Forelimb muscle (tissue), 1 donor: ENCODE measurements around the gene CPNE4. TPM values are rescaled to one million over a fixed set of nuclear protein-coding genes. Genes with fewer than 3 reads are reported as not detected.
A peak's percentile ranks its signal among the peaks of the same experiment; 100 is the strongest.

Source experiments
- DNase-seq: peaks from one replicate; pipeline ENCODE4 v3.0.0-alpha.2; 2013; ENCODE audit warnings: low read depth
- polyA plus RNA-seq: library from polyadenylated mRNA; unstranded; fragments of 120-200 nt; gene quantifications from one replicate; pipeline ENCODE4 v1.2.1, GENCODE V29; 2013; ENCODE audit not compliant: insufficient read length

The CPNE4 gene
- polyA plus RNA-seq, 1 donor: 0.23 TPM

DNA sequence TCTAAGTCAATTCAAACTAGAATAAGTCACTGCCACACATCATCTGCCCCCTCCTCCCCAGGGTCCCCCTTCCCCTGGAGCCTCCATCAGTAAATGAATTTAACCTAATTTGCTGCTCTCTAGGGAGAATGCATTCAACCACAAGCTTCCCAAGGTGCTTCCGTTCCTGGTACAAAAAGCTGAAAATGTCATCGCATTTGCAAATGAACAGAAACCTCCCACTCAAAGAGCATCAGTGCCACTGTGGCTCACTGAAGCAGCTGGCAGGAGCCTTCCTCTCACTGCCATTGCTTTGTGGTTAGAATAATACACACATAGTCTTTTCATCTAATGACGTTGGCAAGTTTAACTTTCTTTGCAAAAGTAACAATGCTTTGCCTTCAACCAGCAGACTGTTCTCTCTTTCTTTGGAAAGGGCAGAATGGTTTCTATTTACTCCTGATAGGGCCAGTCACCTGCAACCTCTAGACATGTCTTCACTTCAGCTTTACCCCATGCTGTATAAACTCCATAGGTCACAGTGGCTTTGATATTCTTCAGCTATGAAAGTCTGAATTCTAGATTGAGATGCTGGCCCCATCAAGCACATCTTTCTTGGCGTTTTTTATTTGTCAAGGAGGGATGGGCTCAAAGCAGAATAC is 238.1 kb downstream of the CPNE4 start:
- DNase-seq: no peak

- DNase-seq: no peak
Measured at GRCh38 chr3:131796111-131796510, 238.7 kb downstream of the CPNE4 start.

DNA sequence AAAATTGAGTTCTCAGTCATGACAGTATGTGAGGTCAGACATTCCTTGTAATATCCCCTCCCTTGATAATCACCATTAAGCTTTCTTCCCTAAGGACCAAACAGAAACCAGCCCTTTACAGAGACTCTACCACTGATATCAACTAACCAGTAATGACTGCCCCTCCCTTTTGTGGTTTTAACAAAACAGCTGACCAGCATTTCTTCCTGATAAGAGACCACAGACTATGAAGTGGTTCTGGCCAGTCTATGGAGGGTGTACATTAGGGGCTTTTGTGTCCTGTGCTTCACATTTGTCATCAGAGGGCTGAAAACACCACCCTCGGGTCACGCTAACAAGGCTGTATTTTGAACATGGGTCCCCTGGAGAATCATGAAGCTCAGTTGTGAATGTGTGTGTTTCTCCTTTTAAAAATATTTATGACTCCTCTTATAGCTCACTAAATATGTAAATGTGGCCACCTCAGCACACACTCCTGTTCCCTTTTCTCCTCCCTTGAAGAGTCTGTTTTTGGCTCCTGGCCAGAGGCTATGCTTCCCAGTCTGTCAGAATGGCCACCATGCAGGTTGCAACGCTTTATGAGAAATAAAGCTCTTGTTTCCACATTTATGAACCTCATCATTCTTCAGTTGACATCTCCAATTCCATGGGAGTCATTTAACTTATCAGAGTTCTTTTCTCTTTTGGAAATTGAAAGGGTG is 239.3 kb downstream of the CPNE4 start:
- no peak for DNase-seq

- peak; percentile 16 for DNase-seq
Measured at GRCh38 chr3:131794766-131795388, 239.9 kb downstream of the CPNE4 start.

DNA sequence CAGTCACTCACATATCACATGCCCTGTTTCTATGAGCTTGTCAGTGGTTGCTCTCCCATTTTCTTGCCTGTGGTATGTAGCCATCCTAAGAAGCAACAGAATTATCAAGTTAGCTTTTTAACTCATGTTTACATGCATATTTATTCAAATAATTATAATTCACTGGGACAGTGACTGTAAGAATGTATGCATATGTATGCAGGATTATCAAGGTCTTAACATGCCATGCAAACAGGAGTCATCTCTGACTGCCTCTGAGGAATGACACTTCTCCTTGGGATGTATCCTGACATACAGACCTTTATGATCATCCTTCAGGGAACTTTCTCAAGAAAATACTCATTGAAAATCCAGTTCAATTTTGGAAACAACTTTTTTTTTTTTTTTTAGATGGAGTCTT is 240.9 kb downstream of the CPNE4 start:
- no peak for DNase-seq

DNA sequence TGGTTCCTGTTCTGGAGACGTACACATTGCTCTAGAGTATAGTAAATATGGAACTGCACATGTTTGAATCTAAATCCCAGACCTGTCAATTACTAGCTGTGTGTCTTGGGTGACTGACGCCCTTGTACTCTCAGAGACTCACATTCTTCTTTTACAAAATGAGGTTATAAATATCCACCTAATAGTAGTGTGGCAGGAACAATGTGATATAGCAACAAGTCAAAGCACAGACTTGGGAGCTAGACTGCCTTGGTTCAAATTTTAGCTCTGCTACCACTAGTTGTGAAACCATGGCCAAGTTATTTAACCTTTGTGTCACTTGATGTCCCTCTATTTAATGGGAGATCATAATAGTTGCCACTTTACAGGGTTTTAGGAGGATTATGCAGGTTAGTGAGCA is 245.6 kb downstream of the CPNE4 start:
- no peak for DNase-seq

- DNase-seq: no peak
Measured at GRCh38 chr3:131786386-131786785, 248.4 kb downstream of the CPNE4 start.

GRCh38 chr3:131782751-131783150 is 252.1 kb downstream of the CPNE4 start:
- DNase-seq: no peak

- DNase-seq: no peak
Measured at GRCh38 chr3:131778526-131778925, 256.3 kb downstream of the CPNE4 start.

GRCh38 chr3:131775650-131776049 is 259.2 kb downstream of the CPNE4 start:
- no peak for DNase-seq

- no peak for DNase-seq
Measured at GRCh38 chr3:131772269-131773026, 262.4 kb downstream of the CPNE4 start.

DNA sequence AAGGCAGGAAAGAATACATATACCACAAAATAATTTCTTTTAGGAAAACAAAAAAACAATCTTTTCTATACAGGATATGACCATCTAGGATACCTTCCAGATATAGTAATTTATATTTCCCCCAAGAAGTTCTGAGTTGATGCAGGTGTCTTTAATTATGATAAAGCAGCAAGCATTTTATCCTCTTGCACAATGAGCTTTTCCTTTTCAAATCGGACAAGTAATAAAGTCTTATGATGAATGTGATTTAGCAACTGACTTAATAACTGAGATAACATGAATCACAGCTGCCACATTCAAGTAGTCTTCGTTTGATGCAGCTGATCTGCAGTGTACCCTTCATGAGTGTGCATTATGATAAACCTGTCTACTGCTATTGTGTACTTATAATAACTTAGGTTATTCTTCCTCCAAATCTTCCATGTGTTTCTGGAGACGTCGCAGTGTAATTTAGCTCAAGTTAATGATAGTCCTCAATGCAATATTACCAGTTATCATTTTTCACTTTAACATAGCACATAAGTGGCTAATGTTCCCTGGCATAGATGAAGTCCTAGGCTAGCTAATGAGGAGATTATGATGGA is 271.7 kb downstream of the CPNE4 start:
- DNase-seq: no peak

GRCh38 chr3:131756405-131756804 is 278.4 kb downstream of the CPNE4 start:
- DNase-seq: no peak

DNA sequence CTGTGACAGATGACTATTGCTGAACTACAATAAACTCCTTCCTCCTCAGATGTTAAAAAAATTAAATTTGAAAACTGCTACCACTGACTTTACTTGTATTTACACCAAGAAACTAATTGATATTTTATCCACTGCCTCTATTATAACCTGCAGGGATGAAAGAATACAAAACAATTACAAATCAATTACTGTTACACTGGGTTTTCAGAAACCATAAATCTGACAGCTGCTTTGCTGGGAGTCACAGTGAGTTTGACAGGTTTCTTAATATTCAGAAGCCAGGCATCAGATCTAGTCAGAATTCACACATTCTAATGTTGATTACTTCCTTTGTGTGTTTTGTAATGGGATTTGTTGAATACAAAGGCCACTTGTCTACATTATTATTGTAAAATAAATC is 279.4 kb downstream of the CPNE4 start:
- no peak for DNase-seq

- no peak for DNase-seq
Measured at GRCh38 chr3:131750256-131750655, 284.6 kb downstream of the CPNE4 start.

DNA sequence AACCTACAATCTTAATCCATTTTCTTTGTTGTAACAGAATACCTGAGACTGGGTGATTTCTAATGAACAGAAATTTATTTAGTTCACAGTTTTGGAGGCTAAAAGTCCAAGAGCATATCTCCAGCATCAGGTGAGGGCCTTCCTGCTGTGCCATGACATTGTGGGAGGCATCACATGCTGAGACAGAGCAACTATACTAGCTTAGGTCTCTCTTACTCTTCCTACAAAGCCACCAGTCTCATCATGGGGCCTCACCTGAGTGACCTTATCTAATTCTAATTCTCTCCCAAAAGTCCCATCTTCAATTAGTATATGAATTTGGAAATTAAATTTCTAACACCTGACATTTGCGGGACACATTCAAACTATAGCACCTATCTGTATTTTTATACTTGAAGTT is 285.0 kb downstream of the CPNE4 start:
- DNase-seq: no peak

GRCh38 chr3:131747466-131747865 is 287.3 kb downstream of the CPNE4 start:
- DNase-seq: no peak

DNA sequence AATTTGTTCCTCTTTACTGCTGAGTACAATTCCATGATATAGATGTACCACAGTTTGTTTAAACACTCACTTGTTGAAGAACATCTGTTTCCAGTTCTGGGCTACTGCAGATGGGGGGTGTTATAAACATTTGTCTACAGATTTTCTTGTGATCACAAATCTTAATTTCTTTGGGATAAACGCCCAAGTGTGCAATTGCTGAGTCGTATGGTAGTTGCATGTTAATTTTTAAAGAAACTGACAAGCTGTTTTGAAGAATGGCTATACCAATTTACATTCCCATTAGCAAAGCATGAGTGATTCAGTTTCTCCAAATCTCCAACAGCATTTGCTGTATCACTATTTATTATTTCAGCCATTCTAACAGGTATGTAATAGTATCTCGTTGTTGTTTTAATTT is 290.0 kb downstream of the CPNE4 start:
- DNase-seq: no peak

DNA sequence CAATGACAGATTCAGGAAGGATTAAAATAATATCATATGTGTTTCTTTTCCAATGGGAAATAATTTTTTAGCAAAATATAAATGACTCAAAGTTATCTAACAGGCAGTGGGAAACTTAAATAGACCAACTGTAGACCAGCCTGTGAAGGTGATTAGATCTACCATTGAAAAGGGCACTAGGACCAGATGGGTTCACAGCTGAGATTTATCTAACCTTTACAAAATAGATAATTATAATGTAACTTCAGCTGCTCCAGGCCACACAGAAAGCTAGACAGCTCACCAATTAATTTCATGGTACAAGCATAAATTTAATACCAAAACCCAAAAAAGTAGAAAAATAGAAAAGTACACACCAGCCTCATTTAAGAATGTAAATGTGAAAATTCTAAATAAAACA is 291.7 kb downstream of the CPNE4 start:
- no peak for DNase-seq

DNA sequence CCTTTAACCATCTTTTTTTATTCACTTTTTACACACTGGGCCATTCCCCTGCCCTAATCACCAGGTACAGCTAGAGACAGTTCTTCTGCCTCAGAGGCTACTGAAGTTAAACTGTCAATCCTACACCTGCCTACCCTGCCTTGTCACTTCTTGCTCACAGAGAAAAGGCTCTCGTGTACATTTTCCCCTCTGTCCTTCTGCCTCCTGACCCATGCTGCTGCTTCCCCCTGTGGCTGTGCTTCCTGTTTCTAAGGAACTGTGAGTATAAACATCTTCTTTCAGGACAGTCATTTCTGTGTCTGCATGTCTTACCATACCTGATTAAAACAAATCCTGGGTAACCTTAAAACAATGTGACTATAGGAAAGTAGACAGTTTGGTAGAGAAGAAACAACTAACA is 295.6 kb downstream of the CPNE4 start:
- no peak for DNase-seq

GRCh38 chr3:131738095-131738494 is 296.7 kb downstream of the CPNE4 start:
- no peak for DNase-seq

GRCh38 chr3:131735544-131735943 is 299.3 kb downstream of the CPNE4 start:
- no peak for DNase-seq
